Amygdala (tissue), 56 donors: Measurements from ENCODE around the gene LIM2.

Experiments
- DNase-seq, 56 donors: peaks; one replicate each; lab custom pipeline; 2025; lab: John Stamatoyannopoulos, UW

Gene LIM2

GRCh38 chr19:51341976-51342580 is 45.7 kb downstream of the LIM2 start, which contains the start of gene VSIG10L:
VSIG10L (minus strand) TSS chr19:51342139; CDS start chr19:51342124, 15 bp downstream.
- DNase-seq: no peak

GRCh38 chr19:51341066-51341465 is 46.7 kb downstream of the LIM2 start:
- DNase-seq: no peak

- peak in 55 of 56 donors; percentile 51 to 99 (median 86) for DNase-seq
Measured at GRCh38 chr19:51339687-51340656, 47.8 kb downstream of the LIM2 start.

- DNase-seq: no peak
Measured at GRCh38 chr19:51339313-51339686, 48.5 kb downstream of the LIM2 start.

GRCh38 chr19:51338563-51339312 is 49.0 kb downstream of the LIM2 start:
- peak in 48 of 56 donors; percentile 14 to 80 (median 62) for DNase-seq

GRCh38 chr19:51337861-51338562 is 49.8 kb downstream of the LIM2 start:
- DNase-seq: no peak

- DNase-seq: no peak
Measured at GRCh38 chr19:51337141-51337860, 50.5 kb downstream of the LIM2 start.

GRCh38 chr19:51333836-51334460 is 53.8 kb downstream of the LIM2 start:
- no peak for DNase-seq

- no peak for DNase-seq
Measured at GRCh38 chr19:51331716-51332115, 56.1 kb downstream of the LIM2 start.

GRCh38 chr19:51331193-51331592 is 56.6 kb downstream of the LIM2 start:
- DNase-seq: no peak

- DNase-seq: no peak
Measured at GRCh38 chr19:51330366-51330765, 57.4 kb downstream of the LIM2 start.
